BJ (cell line): ENCODE results near the gene CRKL. TPM values are rescaled to one million over a fixed set of nuclear protein-coding genes. Genes with fewer than 3 reads are reported as not detected.

Experiments
- CTCF ChIA-PET: fragments of 350-600 bp; formaldehyde crosslinking; extraction: SDS; loops from one replicate; lab custom pipeline; 2021; ENCODE audit warnings: antibody characterized with exemption, inconsistent platforms; lab: Yijun Ruan, JAX
- POLR2A ChIA-PET: fragments of 300-600 bp; sonication (Branson Sonifier 250); formaldehyde crosslinking; extraction: SDS; loops from one replicate; lab custom pipeline; 2021; ENCODE audit warnings: antibody characterized with exemption; lab: Charles Lee
- DNase-seq: peaks from one replicate; pipeline ENCODE4 v3.0.0-alpha.2; 2011; ENCODE audit warnings: low read depth
- H3K27me3 ChIP-seq: 2 replicates; pipeline ENCODE4 v1.6.0; 2011; ENCODE audit warnings: low read length; ENCODE audit not compliant: control insufficient read depth, insufficient read depth
- H3K36me3 ChIP-seq: 2 replicates; pipeline ENCODE4 v1.5.1; 2011; ENCODE audit warnings: low read length; ENCODE audit not compliant: control insufficient read depth, insufficient read depth
- H3K4me3 ChIP-seq: 2 replicates; pipeline ENCODE4 v1.5.1; 2011; ENCODE audit warnings: low read depth, mild to moderate bottlenecking, control low read depth, low read length
- polyA plus RNA-seq: library from polyadenylated mRNA; depleted of rRNA; stranded (reverse); fragments of >200 nt; gene quantifications from 2 replicates; pipeline ENCODE4 v1.2.3, GENCODE V29; 2011
- TF ChIP-seq, protein P1 (sequence below): IDR thresholded peaks from 2 replicates; pipeline ENCODE4 v1.5.1; 2011; ENCODE audit warnings: low read depth, mild to moderate bottlenecking, control low read depth, inconsistent platforms, low read length, moderate library complexity; ENCODE audit not compliant: insufficient read depth

Gene CRKL
- polyA plus RNA-seq, 1 experiment = 14.7 TPM

DNA sequence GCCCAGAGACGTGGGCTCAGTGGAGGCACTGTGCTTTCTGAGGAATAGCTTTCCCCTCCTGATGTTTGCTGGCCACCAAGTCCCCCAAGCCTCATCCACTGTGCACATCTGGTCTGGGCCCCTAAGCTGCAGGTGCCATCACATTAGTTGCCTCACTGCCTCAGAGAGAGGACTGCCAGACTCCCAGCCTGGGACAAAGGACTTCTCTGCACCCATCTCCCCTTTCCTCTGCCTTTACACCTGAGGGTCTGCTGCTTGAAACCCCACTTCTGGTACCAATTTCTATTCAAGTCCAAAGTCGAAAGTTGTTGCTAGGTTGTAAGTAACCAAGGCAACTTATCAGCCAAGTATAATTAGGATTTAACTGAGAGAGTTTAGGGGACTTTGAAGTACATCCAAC lies 61.2 kb downstream of the CRKL start:
- POLR2A ChIA-PET = no interaction called here
- no peaks in the 10 kb centered on the region; the same call in 1 of the 2 replicates for H3K27me3 ChIP-seq
- no peak for DNase-seq
- TF ChIP-seq, protein P1, sequence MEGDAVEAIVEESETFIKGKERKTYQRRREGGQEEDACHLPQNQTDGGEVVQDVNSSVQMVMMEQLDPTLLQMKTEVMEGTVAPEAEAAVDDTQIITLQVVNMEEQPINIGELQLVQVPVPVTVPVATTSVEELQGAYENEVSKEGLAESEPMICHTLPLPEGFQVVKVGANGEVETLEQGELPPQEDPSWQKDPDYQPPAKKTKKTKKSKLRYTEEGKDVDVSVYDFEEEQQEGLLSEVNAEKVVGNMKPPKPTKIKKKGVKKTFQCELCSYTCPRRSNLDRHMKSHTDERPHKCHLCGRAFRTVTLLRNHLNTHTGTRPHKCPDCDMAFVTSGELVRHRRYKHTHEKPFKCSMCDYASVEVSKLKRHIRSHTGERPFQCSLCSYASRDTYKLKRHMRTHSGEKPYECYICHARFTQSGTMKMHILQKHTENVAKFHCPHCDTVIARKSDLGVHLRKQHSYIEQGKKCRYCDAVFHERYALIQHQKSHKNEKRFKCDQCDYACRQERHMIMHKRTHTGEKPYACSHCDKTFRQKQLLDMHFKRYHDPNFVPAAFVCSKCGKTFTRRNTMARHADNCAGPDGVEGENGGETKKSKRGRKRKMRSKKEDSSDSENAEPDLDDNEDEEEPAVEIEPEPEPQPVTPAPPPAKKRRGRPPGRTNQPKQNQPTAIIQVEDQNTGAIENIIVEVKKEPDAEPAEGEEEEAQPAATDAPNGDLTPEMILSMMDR = no peak
- CTCF ChIA-PET = interaction anchor here (1.2 to 1.7 kb wide), 2 partner anchors 17 to 93 kb away, joined by 3 to 4 read pairs; no protein-coding TSS in a partner anchor
- H3K36me3 ChIP-seq = no peaks in the 10 kb centered on the region
- no peak overlapping the region for H3K4me3 ChIP-seq

- ChIA-PET POLR2A (no interaction called here), CTCF (interaction anchor here (0.8 to 1.7 kb wide), 3 partner anchors 18 to 94 kb away, joined by 3 to 4 read pairs (median 3); no protein-coding TSS in a partner anchor)
- no peaks in the 10 kb centered on the region; the same call in 1 of the 2 replicates for H3K27me3 ChIP-seq
- no peak for DNase-seq
- TF ChIP-seq, protein P1 = no peak
- peak overlapping the region; percentile 16 for H3K4me3 ChIP-seq
- peaks cover 3% of the 10 kb centered on the region; the same call in 1 of the 2 replicates for H3K36me3 ChIP-seq
Observed at GRCh38 chr22:20979243-20979809, 62.1 kb downstream of the CRKL start.

DNA sequence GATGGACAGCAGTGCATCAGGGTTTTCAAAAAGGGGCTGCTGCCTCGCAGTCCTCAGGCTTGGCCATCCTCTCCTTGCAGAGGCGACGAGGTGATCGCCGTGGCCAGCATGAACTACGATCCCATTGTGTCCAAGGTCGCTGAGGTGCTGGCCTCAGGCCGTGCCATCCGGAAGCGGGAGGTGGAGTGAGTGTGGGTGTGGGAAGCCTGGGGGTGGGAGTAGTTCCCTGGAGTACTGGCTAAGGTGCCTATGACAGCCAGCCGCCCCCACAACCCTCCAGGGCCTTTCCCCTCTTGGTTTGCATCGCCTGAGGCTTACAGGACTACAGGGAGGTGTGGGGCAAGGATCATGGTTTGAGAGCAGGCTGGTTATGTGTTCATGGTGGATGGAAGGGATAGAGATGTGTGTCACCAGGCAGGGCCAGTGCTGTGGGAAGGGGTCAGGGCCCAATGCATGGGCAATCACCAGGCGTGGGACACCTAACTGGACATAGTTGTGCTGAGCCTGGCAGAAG lies 62.8 kb downstream of the CRKL start:
- TF ChIP-seq, protein P1 = no peak
- ChIA-PET POLR2A (no interaction called here), CTCF (interaction anchor here (0.8 to 2.5 kb wide), 3 partner anchors 18 to 94 kb away, joined by 3 to 7 read pairs (median 4); no protein-coding TSS in a partner anchor)
- DNase-seq = no peak
- no peaks in the 10 kb centered on the region; the same call in 1 of the 2 replicates for H3K27me3 ChIP-seq
- H3K4me3 ChIP-seq = peak overlapping the region; percentile 16
- peaks cover 3% of the 10 kb centered on the region; the same call in 1 of the 2 replicates for H3K36me3 ChIP-seq

DNA sequence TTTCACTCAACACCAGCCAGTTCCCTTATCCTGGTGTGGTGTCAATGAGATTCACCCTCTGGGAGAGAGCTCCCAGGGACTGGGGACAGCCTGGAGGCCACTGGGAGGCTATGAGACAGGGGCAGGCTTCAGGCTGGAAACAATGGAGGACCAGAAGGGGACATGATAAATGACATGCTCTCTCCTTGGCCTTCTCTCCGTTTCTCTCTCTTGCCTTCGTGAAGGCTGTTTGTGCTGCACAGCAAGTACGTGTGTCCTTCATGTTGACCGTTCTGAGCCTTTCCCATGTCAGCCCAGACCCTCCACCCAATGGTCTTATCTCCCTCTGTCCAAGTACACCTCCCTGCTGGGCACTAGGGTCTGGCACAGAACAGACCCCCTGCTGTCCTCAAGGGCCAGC lies 63.3 kb downstream of the CRKL start:
- CTCF ChIA-PET = interaction anchor here (2.5 kb wide), 1 partner anchor 25 kb away, joined by 7 read pairs; no protein-coding TSS in a partner anchor
- no peak for DNase-seq

More for the DNA sequence above, 63.3 kb downstream of the CRKL start:
- TF ChIP-seq, protein P1 = no peak
- POLR2A ChIA-PET = no interaction called here
- Histone ChIP-seq H3K4me3 (no peak overlapping the region), H3K27me3 (no peaks in the 10 kb centered on the region; the same call in 1 of the 2 replicates), H3K36me3 (peaks cover 5% of the 10 kb centered on the region; the same call in 1 of the 2 replicates)
